Neutrophil (primary cell): ENCODE measurements around the gene KLF9.

Source experiments
- H3K27ac ChIP-seq: fragments of 200-600 bp; sonication (generic); 2 replicates; pipeline ENCODE4 v1.5.1; 2016; ENCODE audit warnings: mild to moderate bottlenecking, moderate library complexity
- H3K27me3 ChIP-seq: fragments of 200-600 bp; sonication (generic); 2 replicates; pipeline ENCODE4 v1.6.0; 2016; ENCODE audit warnings: mild to moderate bottlenecking
- H3K36me3 ChIP-seq: fragments of 200-600 bp; sonication (generic); 2 replicates; pipeline ENCODE4 v1.5.1; 2017
- H3K4me1 ChIP-seq, 2 experiments: fragments of 200-600 bp in 1 of 2; sonication (generic) in 1 of 2; 1 replicate in 1 of 2; 2 replicates in 1 of 2; pipeline versions ENCODE4 v1.5.1 to v1.6.1; 2013 to 2016; ENCODE audit warnings: low read depth in 1 of 2, low read length in 1 of 2, mild to moderate bottlenecking in 1 of 2, moderate library complexity in 1 of 2; ENCODE audit not compliant: control insufficient read depth in 1 of 2, insufficient read depth in 1 of 2
- H3K4me3 ChIP-seq, 2 experiments: fragments of 200-600 bp in 1 of 2; sonication (generic) in 1 of 2; 1 replicate in 1 of 2; 2 replicates in 1 of 2; pipeline ENCODE4 v1.5.1; 2013 to 2016; ENCODE audit warnings: low read depth in 1 of 2, low read length in 1 of 2, mild to moderate bottlenecking in 1 of 2, moderate library complexity in 1 of 2
- H3K9me3 ChIP-seq: fragments of 200-600 bp; sonication (generic); 2 replicates; pipeline ENCODE4 v1.5.1; 2016
- CTCF ChIP-seq: fragments of 200-600 bp; sonication (generic); IDR thresholded peaks from 2 replicates; pipeline ENCODE4 v1.5.1; 2016; ENCODE audit warnings: antibody characterized with exemption

KLF9 gene

GRCh38 chr9:70413799-70414775 lies at the start of gene KLF9:
KLF9 (minus strand) TSS chr9:70414657; CDS start chr9:70413363, 1,294 bp downstream.
- Histone ChIP-seq H3K36me3 (no peaks in the 10 kb centered on the region), H3K27me3 (peaks cover 89% of the 10 kb centered on the region), H3K9me3 (no peaks in the 10 kb centered on the region), H3K27ac (peak within 1 kb of the TSS; percentile 67), H3K4me3 (peak within 1 kb of the TSS; percentile 60 to 83), H3K4me1 (peaks cover 27 to 28% of the 10 kb centered on the region in 2 experiments)
- no peak for TF ChIP-seq CTCF

- no peaks in the 10 kb centered on the region for H3K36me3 ChIP-seq
- no peaks in the 10 kb centered on the region for H3K4me1 ChIP-seq
- H3K27ac ChIP-seq = no peak overlapping the region
- H3K4me3 ChIP-seq = no peak overlapping the region
- no peak for TF ChIP-seq CTCF
- H3K27me3 ChIP-seq = no peaks in the 10 kb centered on the region
- H3K9me3 ChIP-seq = no peaks in the 10 kb centered on the region
Measured at GRCh38 chr9:70463877-70464276, 49.4 kb upstream of the KLF9 start.

GRCh38 chr9:70462300-70462699 lies 47.8 kb upstream of the KLF9 start:
- Histone ChIP-seq H3K36me3 (no peaks in the 10 kb centered on the region), H3K4me1 (no peaks in the 10 kb centered on the region), H3K9me3 (no peaks in the 10 kb centered on the region), H3K27me3 (no peaks in the 10 kb centered on the region), H3K27ac (no peak overlapping the region), H3K4me3 (no peak overlapping the region)
- TF ChIP-seq CTCF = no peak

- no peak overlapping the region for H3K27ac ChIP-seq
Measured at GRCh38 chr9:70457235-70457634, 42.8 kb upstream of the KLF9 start.

GRCh38 chr9:70455993-70456704 lies 41.7 kb upstream of the KLF9 start:
- H3K36me3 ChIP-seq = no peaks in the 10 kb centered on the region
- no peak overlapping the region for H3K27ac ChIP-seq
- H3K27me3 ChIP-seq = no peaks in the 10 kb centered on the region
- no peaks in the 10 kb centered on the region for H3K9me3 ChIP-seq
- TF ChIP-seq CTCF = no peak
- no peak overlapping the region for H3K4me3 ChIP-seq
- no peaks in the 10 kb centered on the region for H3K4me1 ChIP-seq

More at GRCh38 chr9:70457235-70457634, 42.8 kb upstream of the KLF9 start:
- no peaks in the 10 kb centered on the region for H3K27me3 ChIP-seq
- H3K9me3 ChIP-seq = no peaks in the 10 kb centered on the region
- H3K36me3 ChIP-seq = no peaks in the 10 kb centered on the region
- no peaks in the 10 kb centered on the region for H3K4me1 ChIP-seq
- no peak for TF ChIP-seq CTCF
- no peak overlapping the region for H3K4me3 ChIP-seq
